Anterior cingulate cortex (tissue), 58 donors: ENCODE results near the gene SOX30.

Experiments
- DNase-seq, 58 donors: peaks; one replicate each; lab custom pipeline; 2025; lab: John Stamatoyannopoulos, UW

SOX30 gene

DNA sequence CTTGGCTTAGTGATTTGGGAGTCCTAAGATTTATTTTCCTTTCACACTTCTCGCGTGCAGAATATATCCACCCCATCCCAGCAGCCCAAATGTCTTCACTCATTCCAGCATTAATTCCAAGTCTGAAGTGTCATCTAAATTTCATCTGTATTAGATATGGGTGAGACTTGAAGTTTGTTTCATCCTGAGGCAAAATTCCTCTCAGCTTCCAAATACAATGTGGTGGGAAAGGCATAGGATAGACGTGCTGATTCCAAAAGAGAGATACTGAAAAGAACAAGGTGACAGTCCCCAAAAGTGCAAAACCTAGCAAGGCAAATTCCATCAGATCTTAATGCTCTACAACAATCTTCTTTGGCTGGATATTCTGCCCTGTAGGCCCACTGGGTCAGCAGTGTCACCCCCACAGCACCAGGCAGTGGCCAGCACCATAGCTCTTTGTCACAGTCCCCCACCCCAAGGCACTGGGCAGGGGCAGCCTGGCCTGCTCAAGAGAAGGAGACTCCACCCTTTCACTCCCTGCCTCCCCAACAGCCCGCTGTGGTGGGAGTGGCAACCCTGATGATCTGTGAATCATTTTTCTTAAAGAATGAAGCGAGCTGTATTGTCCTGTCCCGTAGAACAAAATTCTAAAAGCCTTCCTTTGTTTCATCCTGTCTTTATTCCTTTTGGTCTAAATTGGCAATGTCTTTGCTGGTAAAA lies 74.0 kb downstream of the SOX30 start:
- DNase-seq: no peak

DNA sequence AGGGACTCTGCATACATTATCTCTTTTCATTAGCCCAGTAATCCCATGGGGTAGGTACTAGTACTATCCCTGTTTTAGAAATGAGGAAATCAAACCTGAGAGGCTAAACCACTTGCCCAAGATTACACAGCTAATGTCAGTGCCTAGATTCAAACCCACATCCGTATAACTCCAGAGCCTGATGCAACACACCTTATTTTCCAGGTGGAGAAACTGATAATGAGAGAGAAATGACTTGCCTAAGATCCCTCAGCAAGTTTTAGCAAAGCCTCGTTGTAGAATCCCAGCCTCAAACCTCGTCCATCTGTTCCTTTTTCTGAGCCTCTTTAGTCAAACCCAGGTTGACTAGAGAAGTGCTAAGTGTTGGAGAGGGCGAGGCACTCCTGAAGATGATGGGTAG lies 75.6 kb downstream of the SOX30 start:
- DNase-seq: no peak
